ENCODE measurements around the gene MYB. TPM values are rescaled to one million over a fixed set of nuclear protein-coding genes. Genes with fewer than 3 reads are reported as not detected.

MYB gene
- total and polyA plus RNA-seq, 2 experiments from 2014 or later, result 4.2 to 7.9 TPM

DNA sequence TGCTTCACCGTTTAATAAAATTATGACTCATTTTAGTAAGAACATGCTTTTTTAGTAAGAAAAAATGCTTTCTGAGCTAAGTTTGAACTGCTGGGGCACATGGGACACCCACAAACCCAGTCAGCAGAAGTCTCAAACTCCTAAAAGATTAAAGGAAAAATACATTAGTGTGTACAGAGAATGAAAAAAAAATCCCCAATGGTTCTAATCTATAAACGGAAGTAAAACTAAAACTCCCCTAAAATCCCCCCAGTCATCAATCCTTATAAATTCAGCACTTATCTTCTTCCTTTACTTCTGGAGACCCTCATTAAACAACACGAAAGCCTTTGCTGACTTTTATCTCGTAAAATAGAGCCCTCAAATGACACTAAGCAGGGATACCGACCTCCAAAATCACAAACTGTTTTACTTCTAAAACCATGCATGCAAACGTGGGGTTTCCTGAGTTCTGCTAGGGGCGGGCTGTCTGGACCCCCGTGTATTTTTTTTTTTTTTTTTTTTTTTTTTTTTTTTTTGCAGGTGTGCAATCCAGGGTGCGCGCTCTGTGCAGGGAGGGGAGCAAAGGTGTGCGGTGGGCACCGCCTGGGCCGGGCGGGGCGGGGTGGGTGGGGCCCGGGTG is 1.1 kb upstream of the MYB start (continued):
- TF ChIP-seq, protein P1, sequence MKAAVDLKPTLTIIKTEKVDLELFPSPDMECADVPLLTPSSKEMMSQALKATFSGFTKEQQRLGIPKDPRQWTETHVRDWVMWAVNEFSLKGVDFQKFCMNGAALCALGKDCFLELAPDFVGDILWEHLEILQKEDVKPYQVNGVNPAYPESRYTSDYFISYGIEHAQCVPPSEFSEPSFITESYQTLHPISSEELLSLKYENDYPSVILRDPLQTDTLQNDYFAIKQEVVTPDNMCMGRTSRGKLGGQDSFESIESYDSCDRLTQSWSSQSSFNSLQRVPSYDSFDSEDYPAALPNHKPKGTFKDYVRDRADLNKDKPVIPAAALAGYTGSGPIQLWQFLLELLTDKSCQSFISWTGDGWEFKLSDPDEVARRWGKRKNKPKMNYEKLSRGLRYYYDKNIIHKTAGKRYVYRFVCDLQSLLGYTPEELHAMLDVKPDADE (IDR thresholded peaks at IDR 0.05), result no peak
- no peak for TF ChIP-seq POLR2AphosphoS5 (IDR thresholded peaks at IDR 0.05; ENCODE audit: low read depth)
- TF ChIP-seq, protein P2, sequence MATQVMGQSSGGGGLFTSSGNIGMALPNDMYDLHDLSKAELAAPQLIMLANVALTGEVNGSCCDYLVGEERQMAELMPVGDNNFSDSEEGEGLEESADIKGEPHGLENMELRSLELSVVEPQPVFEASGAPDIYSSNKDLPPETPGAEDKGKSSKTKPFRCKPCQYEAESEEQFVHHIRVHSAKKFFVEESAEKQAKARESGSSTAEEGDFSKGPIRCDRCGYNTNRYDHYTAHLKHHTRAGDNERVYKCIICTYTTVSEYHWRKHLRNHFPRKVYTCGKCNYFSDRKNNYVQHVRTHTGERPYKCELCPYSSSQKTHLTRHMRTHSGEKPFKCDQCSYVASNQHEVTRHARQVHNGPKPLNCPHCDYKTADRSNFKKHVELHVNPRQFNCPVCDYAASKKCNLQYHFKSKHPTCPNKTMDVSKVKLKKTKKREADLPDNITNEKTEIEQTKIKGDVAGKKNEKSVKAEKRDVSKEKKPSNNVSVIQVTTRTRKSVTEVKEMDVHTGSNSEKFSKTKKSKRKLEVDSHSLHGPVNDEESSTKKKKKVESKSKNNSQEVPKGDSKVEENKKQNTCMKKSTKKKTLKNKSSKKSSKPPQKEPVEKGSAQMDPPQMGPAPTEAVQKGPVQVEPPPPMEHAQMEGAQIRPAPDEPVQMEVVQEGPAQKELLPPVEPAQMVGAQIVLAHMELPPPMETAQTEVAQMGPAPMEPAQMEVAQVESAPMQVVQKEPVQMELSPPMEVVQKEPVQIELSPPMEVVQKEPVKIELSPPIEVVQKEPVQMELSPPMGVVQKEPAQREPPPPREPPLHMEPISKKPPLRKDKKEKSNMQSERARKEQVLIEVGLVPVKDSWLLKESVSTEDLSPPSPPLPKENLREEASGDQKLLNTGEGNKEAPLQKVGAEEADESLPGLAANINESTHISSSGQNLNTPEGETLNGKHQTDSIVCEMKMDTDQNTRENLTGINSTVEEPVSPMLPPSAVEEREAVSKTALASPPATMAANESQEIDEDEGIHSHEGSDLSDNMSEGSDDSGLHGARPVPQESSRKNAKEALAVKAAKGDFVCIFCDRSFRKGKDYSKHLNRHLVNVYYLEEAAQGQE (IDR thresholded peaks at IDR 0.05; ENCODE audit: unreplicated experiment), result no peak
- TF ChIP-seq NANOG (IDR thresholded peaks at IDR 0.05; ENCODE audit: borderline replicate concordance), result no peak
- no peak for TF ChIP-seq CREB1 (CRISPR knock-in tag; IDR thresholded peaks at IDR 0.05; ENCODE audit: low read depth)
- no peak for TF ChIP-seq ZNF331 (CRISPR knock-in tag; IDR thresholded peaks at IDR 0.05; ENCODE audit: low read depth)
- TF ChIP-seq STAT1 (IDR thresholded peaks at IDR 0.05; ENCODE audit: unreplicated experiment), result no peak
- TF ChIP-seq JUNB (IDR thresholded peaks at IDR 0.05; ENCODE audit: unreplicated experiment), result no peak
- TF ChIP-seq CTCF (conservative IDR thresholded peaks at IDR 0.05; ENCODE audit: low read depth in 2 of 2), result no peak

DNA sequence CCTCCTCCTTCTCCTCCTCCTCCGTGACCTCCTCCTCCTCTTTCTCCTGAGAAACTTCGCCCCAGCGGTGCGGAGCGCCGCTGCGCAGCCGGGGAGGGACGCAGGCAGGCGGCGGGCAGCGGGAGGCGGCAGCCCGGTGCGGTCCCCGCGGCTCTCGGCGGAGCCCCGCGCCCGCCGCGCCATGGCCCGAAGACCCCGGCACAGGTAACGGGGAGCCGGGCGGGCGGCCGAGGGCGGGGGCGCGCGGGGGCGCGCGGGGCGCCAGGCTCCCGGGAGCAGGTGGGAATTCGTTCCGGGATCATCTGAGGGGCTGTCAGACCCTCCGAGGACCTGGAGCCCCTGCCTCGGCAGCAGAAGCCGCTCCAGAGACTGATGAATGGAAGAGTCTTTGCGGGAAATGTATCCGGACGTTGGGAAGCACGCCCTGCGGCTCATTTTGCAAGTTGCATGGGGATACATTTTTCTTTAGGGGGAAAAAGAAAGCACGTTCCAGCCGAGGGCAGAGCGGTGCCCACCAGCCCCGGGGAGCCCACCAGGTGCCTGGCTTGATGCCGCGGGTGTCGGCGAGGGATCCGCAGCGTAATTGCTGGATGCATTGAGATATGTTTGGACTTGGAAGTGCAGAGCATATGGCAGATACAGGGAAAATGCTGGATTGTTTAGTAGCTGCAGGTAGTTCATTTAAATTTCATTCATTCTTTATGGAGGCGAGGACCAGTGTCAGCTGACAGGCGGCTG is 394 bp downstream of the MYB start:
- Histone ChIP-seq H3K4me2 (peak overlapping the region; percentile 97), H3K4me1 (ENCODE audit: insufficient read depth) (peaks cover 12% of the 10 kb centered on the region), H2AFZ (peak overlapping the region; percentile 75; the same call in 1 of the 2 replicates), H3K27ac (ENCODE audit: low read depth) (no peak overlapping the region), H4K20me1 (replicated peaks; ENCODE audit: insufficient read depth) (no peaks in the 10 kb centered on the region), H3K9me2 (ENCODE audit: insufficient read depth) (no peaks in the 10 kb centered on the region), H3K36me3 (ENCODE audit: insufficient read depth) (no peaks in the 10 kb centered on the region), H3K79me2 (replicated peaks; ENCODE audit: insufficient read depth) (peaks cover 3% of the 10 kb centered on the region; the same call in 1 of the 2 replicates), H3K27me3 (ENCODE audit: insufficient read depth) (peaks cover 41% of the 10 kb centered on the region), H3K4me3 (peak overlapping the region; percentile 83), H3F3A (replicated peaks; ENCODE audit: low read depth) (peaks cover 6% of the 10 kb centered on the region)
- DNase-seq (ENCODE audit: low spot score) (peak; percentile 33), ATAC-seq (peak; percentile 5; the same call in 2 of the 3 replicates)
- peak; percentile 65 for TF ChIP-seq EZH2 (IDR thresholded peaks at IDR 0.05; ENCODE audit: low read depth, unreplicated experiment)
- TF ChIP-seq, protein P2 (IDR thresholded peaks at IDR 0.05; ENCODE audit: unreplicated experiment), result no peak
- H3K4me1 Mint-ChIP-seq, result peaks cover 8% of the 10 kb centered on the region
- H3K27ac Mint-ChIP-seq, result no peak overlapping the region
- peaks cover 27% of the 10 kb centered on the region for H3K27me3 Mint-ChIP-seq (ENCODE audit: insufficient read depth, low read depth, poor library complexity)
- peak overlapping the region; percentile 77 for H3K4me3 Mint-ChIP-seq
- H3K36me3 Mint-ChIP-seq (ENCODE audit: low read depth), result no peaks in the 10 kb centered on the region
- no peaks in the 10 kb centered on the region for H3K9me3 Mint-ChIP-seq

All from GM23338 (cell line).